H9 (cell line): Measurements from ENCODE around the gene CDK9. TPM values are rescaled to one million over a fixed set of nuclear protein-coding genes. Genes with fewer than 3 reads are reported as not detected.

ENCODE experiments used
- DNase-seq: peaks from one replicate; pipeline ENCODE4 v3.0.0-alpha.2; 2017
- H2AFZ ChIP-seq: one replicate; pipeline ENCODE4 v1.6.1; 2013; ENCODE audit warnings: mild to moderate bottlenecking, low read length, control low read depth, moderate library complexity
- H2AK5ac ChIP-seq: 2 replicates; pipeline ENCODE4 v1.6.1; 2013; ENCODE audit warnings: low read length, control low read depth, mixed read lengths; ENCODE audit not compliant: insufficient read length
- H2BK120ac ChIP-seq: one replicate; pipeline ENCODE4 v1.6.1; 2013; ENCODE audit warnings: low read depth, mild to moderate bottlenecking, low read length, control low read depth, inconsistent platforms; ENCODE audit not compliant: poor library complexity, severe bottlenecking
- H2BK12ac ChIP-seq: 2 replicates; pipeline ENCODE4 v1.6.1; 2013; ENCODE audit warnings: low read length, control low read depth, mixed read lengths, low read depth; ENCODE audit not compliant: insufficient read length
- H2BK15ac ChIP-seq: 2 replicates; pipeline ENCODE4 v1.6.1; 2013; ENCODE audit warnings: low read depth, low read length, control low read depth
- H2BK20ac ChIP-seq: one replicate; pipeline ENCODE4 v1.6.1; 2013; ENCODE audit warnings: low read depth, mild to moderate bottlenecking, low read length, control low read depth, inconsistent platforms; ENCODE audit not compliant: poor library complexity, severe bottlenecking
- H2BK5ac ChIP-seq: 2 replicates; pipeline ENCODE4 v1.6.1; 2013; ENCODE audit warnings: low read length, control low read depth, mixed read lengths; ENCODE audit not compliant: insufficient read length
- H3K14ac ChIP-seq: 2 replicates; pipeline ENCODE4 v1.6.1; 2013; ENCODE audit warnings: low read length, control low read depth; ENCODE audit not compliant: insufficient read depth
- H3K18ac ChIP-seq: 2 replicates; pipeline ENCODE4 v1.6.1; 2013; ENCODE audit warnings: low read depth, mild to moderate bottlenecking, mixed read lengths, low read length, control low read depth; ENCODE audit not compliant: insufficient read length
- H3K23ac ChIP-seq: 2 replicates; pipeline ENCODE4 v1.6.1; 2013; ENCODE audit warnings: low read length, control low read depth, mixed read lengths, low read depth; ENCODE audit not compliant: insufficient read length
- H3K23me2 ChIP-seq: 2 replicates; pipeline ENCODE4 v1.6.1; 2013; ENCODE audit warnings: low read depth, mild to moderate bottlenecking, mixed read lengths, low read length, control low read depth; ENCODE audit not compliant: insufficient read length, poor library complexity, severe bottlenecking
- H3K27ac ChIP-seq: 2 replicates; pipeline ENCODE4 v1.5.1; 2013; ENCODE audit warnings: low read length, control low read depth, mixed read lengths, low read depth; ENCODE audit not compliant: insufficient read length
- H3K27me3 ChIP-seq: 2 replicates; pipeline ENCODE4 v1.6.1; 2013; ENCODE audit warnings: low read length, control low read depth, inconsistent platforms; ENCODE audit not compliant: insufficient read depth
- H3K4ac ChIP-seq: 2 replicates; pipeline ENCODE4 v1.6.1; 2013; ENCODE audit warnings: low read depth, mild to moderate bottlenecking, control low read depth, inconsistent platforms, low read length, moderate library complexity
- H3K4me1 ChIP-seq: 2 replicates; pipeline ENCODE4 v1.6.1; 2013; ENCODE audit warnings: low read length, control low read depth, inconsistent platforms; ENCODE audit not compliant: insufficient read depth
- H3K4me2 ChIP-seq: 2 replicates; pipeline ENCODE4 v1.6.1; 2013; ENCODE audit warnings: low read length, control low read depth, mixed read lengths; ENCODE audit not compliant: insufficient read length, insufficient read depth
- H3K56ac ChIP-seq: 2 replicates; pipeline ENCODE4 v1.6.1; 2013; ENCODE audit warnings: low read depth, mild to moderate bottlenecking, mixed read lengths, low read length, control low read depth; ENCODE audit not compliant: insufficient read length
- H3K79me1 ChIP-seq: 2 replicates; pipeline ENCODE4 v1.6.1; 2013; ENCODE audit warnings: low read depth, mild to moderate bottlenecking, moderate library complexity, low read length, control low read depth, inconsistent platforms; ENCODE audit not compliant: insufficient read depth, poor library complexity, severe bottlenecking
- H3K79me2 ChIP-seq: 2 replicates; pipeline ENCODE4 v1.6.1; 2013; ENCODE audit warnings: low read length, control low read depth, inconsistent platforms; ENCODE audit not compliant: insufficient read depth
- H3K9ac ChIP-seq: 2 replicates; pipeline ENCODE4 v1.6.1; 2013; ENCODE audit warnings: low read length, control low read depth, mixed read lengths; ENCODE audit not compliant: insufficient read length; ENCODE audit errors: extremely low read depth
- H3K9me3 ChIP-seq: one replicate; pipeline ENCODE4 v1.6.1; 2013; ENCODE audit warnings: low read depth, low read length, inconsistent platforms; ENCODE audit not compliant: control insufficient read depth
- H3T11ph ChIP-seq: one replicate; pipeline ENCODE4 v1.6.1; 2013; ENCODE audit warnings: mild to moderate bottlenecking, low read length, control low read depth, inconsistent platforms
- H4K20me1 ChIP-seq: one replicate; pipeline ENCODE4 v1.6.1; 2013; ENCODE audit not compliant: control insufficient read depth, insufficient read length, insufficient read depth
- H4K5ac ChIP-seq: 2 replicates; pipeline ENCODE4 v1.6.1; 2013; ENCODE audit warnings: low read depth, mild to moderate bottlenecking, mixed read lengths, low read length, control low read depth; ENCODE audit not compliant: insufficient read length
- H4K8ac ChIP-seq: replicated peaks from 2 replicates; pipeline ENCODE4 v1.6.1; 2013; ENCODE audit warnings: low read length, control low read depth, mixed read lengths, low read depth; ENCODE audit not compliant: insufficient read length
- H4K91ac ChIP-seq: 2 replicates; pipeline ENCODE4 v1.6.1; 2013; ENCODE audit warnings: low read depth, mild to moderate bottlenecking, moderate library complexity, mixed read lengths, low read length, control low read depth; ENCODE audit not compliant: insufficient read length
- H3K27ac Mint-ChIP-seq, 3 experiments: 2 replicates in 2 of 3; 3 replicates in 1 of 3; pipeline ENCODE4 v1.8.0; 2020 to 2021; ENCODE audit warnings: mixed read lengths in 3 of 3, mild to moderate bottlenecking in 1 of 3, moderate library complexity in 1 of 3
- H3K27me3 Mint-ChIP-seq: 2 replicates; pipeline ENCODE4 v1.8.0; 2021; ENCODE audit warnings: low read depth, mild to moderate bottlenecking, moderate library complexity, mixed read lengths
- H3K36me3 Mint-ChIP-seq, 3 experiments: 2 replicates in 2 of 3; 3 replicates in 1 of 3; pipeline ENCODE4 v1.8.0; 2020 to 2021; ENCODE audit warnings: low read depth in 3 of 3, mixed read lengths in 3 of 3; ENCODE audit not compliant: insufficient read depth in 1 of 3
- H3K4me1 Mint-ChIP-seq, 2 experiments: 2 replicates each; pipeline ENCODE4 v1.8.0; 2020; ENCODE audit warnings: mixed read lengths in 2 of 2
- H3K4me3 Mint-ChIP-seq, 2 experiments: 2 replicates in 1 of 2; 3 replicates in 1 of 2; pipeline ENCODE4 v1.8.0; 2020 to 2021; ENCODE audit warnings: mild to moderate bottlenecking in 2 of 2, mixed read lengths in 2 of 2, moderate library complexity in 1 of 2
- H3K9me3 Mint-ChIP-seq, 2 experiments: 2 replicates in 1 of 2; 3 replicates in 1 of 2; pipeline ENCODE4 v1.8.0; 2020; ENCODE audit warnings: mild to moderate bottlenecking in 2 of 2, mixed read lengths in 2 of 2, moderate library complexity in 1 of 2
- CTCF ChIP-seq: fragments of 200-600 bp; sonication (generic); conservative IDR thresholded peaks from 3 replicates; pipeline ENCODE4 v1.8.0; 2021; ENCODE audit warnings: antibody characterized with exemption, mild to moderate bottlenecking
- WGBS: extraction: QIAGEN DNeasy Blood & Tissue Kit; methylation state at CpG from one replicate; pipeline ENCODE4 v1.1.7; 2013; ENCODE audit warnings: missing lambda C conversion rate, low lambda C conversion rate, mixed read lengths; ENCODE audit not compliant: insufficient read length; ENCODE audit errors: extremely low coverage; 5-methylcytosine and 5-hydroxymethylcytosine counted together
- total RNA-seq: library from RNA; stranded (reverse); gene quantifications from 2 replicates; pipeline ENCODE4 v1.2.1, GENCODE V29; 2021

The CDK9 gene
- total RNA-seq, 1 experiment from 2014 or later, result 85.7 TPM

GRCh38 chr9:127814619-127815511 is 29.0 kb downstream of the CDK9 start:
- no peaks in the 10 kb centered on the region for H3K27me3 Mint-ChIP-seq
- Histone ChIP-seq H2AK5ac (no peak overlapping the region), H4K20me1 (no peaks in the 10 kb centered on the region), H3K56ac (no peak overlapping the region), H4K5ac (no peak overlapping the region), H3K4me1 (no peaks in the 10 kb centered on the region; the same call in 1 of the 2 replicates), H3K23me2 (no peaks in the 10 kb centered on the region), H3K27me3 (no peaks in the 10 kb centered on the region), H3K9ac (no peak overlapping the region), H3K18ac (no peak overlapping the region), H2BK20ac (no peak overlapping the region), H3K79me1 (no peaks in the 10 kb centered on the region), H3K27ac (no peak overlapping the region), H3K4ac (no peak overlapping the region), H4K8ac (no peak overlapping the region), H3K79me2 (no peaks in the 10 kb centered on the region), H2BK5ac (no peak overlapping the region), H3K23ac (no peak overlapping the region), H2AFZ (no peak overlapping the region), H2BK120ac (no peak overlapping the region), H3K9me3 (no peaks in the 10 kb centered on the region), H3K4me2 (no peak overlapping the region), H2BK15ac (no peak overlapping the region), H3K14ac (no peak overlapping the region), H2BK12ac (no peak overlapping the region), H4K91ac (no peak overlapping the region), H3T11ph (no peak overlapping the region)
- H3K36me3 Mint-ChIP-seq, result peaks cover 0 to 48% (median 39%) of the 10 kb centered on the region in 3 experiments; a peak in 5 of 7 replicates
- no CpG with 5 or more reads among the region's 11 CpGs for WGBS
- peak overlapping the region in 1 of 3 experiments; percentile 87; a peak in 1 of 7 replicates for H3K27ac Mint-ChIP-seq
- no peak overlapping the region for H3K4me3 Mint-ChIP-seq
- DNase-seq, result peak; percentile 26
- TF ChIP-seq CTCF, result no peak
- H3K9me3 Mint-ChIP-seq, result no peaks in the 10 kb centered on the region
- H3K4me1 Mint-ChIP-seq, result peaks cover 2 to 3% of the 10 kb centered on the region in 2 experiments; a peak in 2 of 4 replicates
